ENCODE results near the gene MGMT.

DNA sequence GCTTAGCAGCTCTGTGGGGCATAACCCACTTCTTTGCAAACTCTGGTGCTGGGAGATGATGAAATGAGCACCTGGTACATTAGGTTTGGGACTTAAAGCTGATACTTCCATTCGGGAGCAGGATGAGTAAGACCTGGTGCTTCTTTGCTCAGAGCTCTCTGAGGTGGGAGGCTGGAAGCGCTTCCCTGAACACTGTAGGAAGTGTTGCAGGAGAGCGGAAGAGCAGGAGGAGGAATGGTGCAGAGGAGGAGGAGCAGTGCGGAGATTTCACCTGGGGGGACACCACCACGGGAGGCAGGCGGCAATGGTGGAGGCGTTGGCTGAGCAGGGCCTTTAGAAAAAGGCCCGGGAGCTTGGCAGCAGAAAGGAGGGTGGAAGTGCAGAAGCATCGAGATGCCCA lies 142.5 kb downstream of the MGMT start:
- TF ChIP-seq, protein P1, sequence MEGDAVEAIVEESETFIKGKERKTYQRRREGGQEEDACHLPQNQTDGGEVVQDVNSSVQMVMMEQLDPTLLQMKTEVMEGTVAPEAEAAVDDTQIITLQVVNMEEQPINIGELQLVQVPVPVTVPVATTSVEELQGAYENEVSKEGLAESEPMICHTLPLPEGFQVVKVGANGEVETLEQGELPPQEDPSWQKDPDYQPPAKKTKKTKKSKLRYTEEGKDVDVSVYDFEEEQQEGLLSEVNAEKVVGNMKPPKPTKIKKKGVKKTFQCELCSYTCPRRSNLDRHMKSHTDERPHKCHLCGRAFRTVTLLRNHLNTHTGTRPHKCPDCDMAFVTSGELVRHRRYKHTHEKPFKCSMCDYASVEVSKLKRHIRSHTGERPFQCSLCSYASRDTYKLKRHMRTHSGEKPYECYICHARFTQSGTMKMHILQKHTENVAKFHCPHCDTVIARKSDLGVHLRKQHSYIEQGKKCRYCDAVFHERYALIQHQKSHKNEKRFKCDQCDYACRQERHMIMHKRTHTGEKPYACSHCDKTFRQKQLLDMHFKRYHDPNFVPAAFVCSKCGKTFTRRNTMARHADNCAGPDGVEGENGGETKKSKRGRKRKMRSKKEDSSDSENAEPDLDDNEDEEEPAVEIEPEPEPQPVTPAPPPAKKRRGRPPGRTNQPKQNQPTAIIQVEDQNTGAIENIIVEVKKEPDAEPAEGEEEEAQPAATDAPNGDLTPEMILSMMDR (IDR thresholded peaks at IDR 0.05): no peak
- TF ChIP-seq POLR2A (IDR thresholded peaks at IDR 0.05) (no peak), POLR2AphosphoS5 (IDR thresholded peaks at IDR 0.05) (no peak)
